DOHH2 (cell line): ENCODE results near the gene MUC5B.

Experiments
- EZH2phosphoT487 ChIP-seq: fragments of 200-600 bp; sonication (generic); IDR thresholded peaks from 2 replicates; pipeline ENCODE4 v1.6.1; 2017; ENCODE audit warnings: borderline replicate concordance, mild to moderate bottlenecking, antibody characterized with exemption, low read length, moderate library complexity, mixed read lengths
- TF ChIP-seq, protein P1 (sequence below): fragments of 200-600 bp; sonication (generic); IDR thresholded peaks from one replicate; pipeline ENCODE4 v1.5.1; 2014; ENCODE audit warnings: antibody characterized with exemption, mild to moderate bottlenecking, low read depth, low read length; ENCODE audit not compliant: poor library complexity, severe bottlenecking

GRCh38 chr11:1310318-1310687, 87.4 kb downstream of the MUC5B start:
- TF ChIP-seq, protein P1, sequence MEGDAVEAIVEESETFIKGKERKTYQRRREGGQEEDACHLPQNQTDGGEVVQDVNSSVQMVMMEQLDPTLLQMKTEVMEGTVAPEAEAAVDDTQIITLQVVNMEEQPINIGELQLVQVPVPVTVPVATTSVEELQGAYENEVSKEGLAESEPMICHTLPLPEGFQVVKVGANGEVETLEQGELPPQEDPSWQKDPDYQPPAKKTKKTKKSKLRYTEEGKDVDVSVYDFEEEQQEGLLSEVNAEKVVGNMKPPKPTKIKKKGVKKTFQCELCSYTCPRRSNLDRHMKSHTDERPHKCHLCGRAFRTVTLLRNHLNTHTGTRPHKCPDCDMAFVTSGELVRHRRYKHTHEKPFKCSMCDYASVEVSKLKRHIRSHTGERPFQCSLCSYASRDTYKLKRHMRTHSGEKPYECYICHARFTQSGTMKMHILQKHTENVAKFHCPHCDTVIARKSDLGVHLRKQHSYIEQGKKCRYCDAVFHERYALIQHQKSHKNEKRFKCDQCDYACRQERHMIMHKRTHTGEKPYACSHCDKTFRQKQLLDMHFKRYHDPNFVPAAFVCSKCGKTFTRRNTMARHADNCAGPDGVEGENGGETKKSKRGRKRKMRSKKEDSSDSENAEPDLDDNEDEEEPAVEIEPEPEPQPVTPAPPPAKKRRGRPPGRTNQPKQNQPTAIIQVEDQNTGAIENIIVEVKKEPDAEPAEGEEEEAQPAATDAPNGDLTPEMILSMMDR = no peak
- TF ChIP-seq EZH2phosphoT487 = no peak
